ENCODE results near the gene MAGI1. TPM values are rescaled to one million over a fixed set of nuclear protein-coding genes. Genes with fewer than 3 reads are reported as not detected.

MAGI1 gene
- polyA plus RNA-seq, 2 donors = 6.0 to 10.6 TPM

DNA sequence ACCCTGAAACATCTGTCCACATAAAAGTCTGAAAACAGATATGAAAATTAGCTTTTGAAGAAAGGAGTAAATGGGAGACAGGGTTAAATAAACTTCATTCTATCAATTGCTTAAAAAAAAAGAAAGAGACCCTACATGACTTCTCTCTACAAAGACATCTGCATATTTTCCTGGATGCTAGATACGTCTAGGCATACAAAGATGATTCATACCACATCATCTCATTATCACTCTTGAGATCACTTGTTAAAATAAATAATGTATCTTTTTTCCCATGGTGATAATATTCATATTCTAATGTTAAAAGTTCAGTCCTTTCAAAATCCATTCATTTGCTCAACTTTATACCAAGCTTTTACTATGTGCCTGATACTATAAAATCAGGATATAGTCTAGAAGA lies 295.8 kb downstream of the MAGI1 start:
- WGBS, 2 donors = 60 to 63% methylated on average over 1 of the region's 1 CpG
- Histone ChIP-seq H3K27ac (ENCODE audit: low read depth in 2 of 2, low read length in 1 of 2) (no peak overlapping the region), H3K9me3 (ENCODE audit: control insufficient read depth in 2 of 2, insufficient read depth in 1 of 2, low read depth in 1 of 2, low read length in 1 of 2) (no peaks in the 10 kb centered on the region), H3K4me3 (ENCODE audit: low read depth in 1 of 2, low read length in 2 of 2) (no peak overlapping the region), H3K4me1 (ENCODE audit: control insufficient read depth in 2 of 2, insufficient read depth in 2 of 2, low read length in 1 of 2) (no peaks in the 10 kb centered on the region), H3K36me3 (ENCODE audit: control insufficient read depth in 2 of 2, insufficient read depth in 2 of 2, low read length in 1 of 2) (no peaks in the 10 kb centered on the region), H3K27me3 (ENCODE audit: control insufficient read depth in 1 of 2, insufficient read depth in 2 of 2, low read length in 2 of 2) (no peaks in the 10 kb centered on the region)

DNA sequence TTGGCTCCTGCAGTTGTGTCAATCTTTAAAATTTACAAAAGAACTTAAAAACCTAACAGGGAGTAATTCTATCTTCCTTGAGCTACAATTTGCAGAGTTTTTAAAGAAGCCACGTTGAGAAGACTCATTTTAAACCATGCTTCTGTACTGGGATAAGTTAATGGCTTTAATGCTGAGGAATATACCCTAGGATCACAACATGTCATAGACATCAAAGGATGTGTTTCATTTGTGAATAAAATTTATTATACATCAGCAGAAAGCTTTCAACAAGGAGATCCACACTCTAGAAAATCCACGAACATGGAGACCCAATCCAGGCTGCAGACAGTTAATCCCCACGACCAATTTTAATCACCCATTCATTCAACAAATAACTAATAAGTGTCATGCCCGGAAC lies 297.2 kb downstream of the MAGI1 start:
- Histone ChIP-seq H3K9me3 (ENCODE audit: control insufficient read depth in 2 of 2, insufficient read depth in 1 of 2, low read depth in 1 of 2, low read length in 1 of 2) (no peaks in the 10 kb centered on the region), H3K4me3 (ENCODE audit: low read depth in 1 of 2, low read length in 2 of 2) (no peak overlapping the region), H3K4me1 (ENCODE audit: control insufficient read depth in 2 of 2, insufficient read depth in 2 of 2, low read length in 1 of 2) (no peaks in the 10 kb centered on the region), H3K36me3 (ENCODE audit: control insufficient read depth in 2 of 2, insufficient read depth in 2 of 2, low read length in 1 of 2) (no peaks in the 10 kb centered on the region), H3K27ac (ENCODE audit: low read depth in 2 of 2, low read length in 1 of 2) (no peak overlapping the region), H3K27me3 (ENCODE audit: control insufficient read depth in 1 of 2, insufficient read depth in 2 of 2, low read length in 2 of 2) (no peaks in the 10 kb centered on the region)
- WGBS, 2 donors = 78 to 80% methylated on average over 4 of the region's 4 CpGs

DNA sequence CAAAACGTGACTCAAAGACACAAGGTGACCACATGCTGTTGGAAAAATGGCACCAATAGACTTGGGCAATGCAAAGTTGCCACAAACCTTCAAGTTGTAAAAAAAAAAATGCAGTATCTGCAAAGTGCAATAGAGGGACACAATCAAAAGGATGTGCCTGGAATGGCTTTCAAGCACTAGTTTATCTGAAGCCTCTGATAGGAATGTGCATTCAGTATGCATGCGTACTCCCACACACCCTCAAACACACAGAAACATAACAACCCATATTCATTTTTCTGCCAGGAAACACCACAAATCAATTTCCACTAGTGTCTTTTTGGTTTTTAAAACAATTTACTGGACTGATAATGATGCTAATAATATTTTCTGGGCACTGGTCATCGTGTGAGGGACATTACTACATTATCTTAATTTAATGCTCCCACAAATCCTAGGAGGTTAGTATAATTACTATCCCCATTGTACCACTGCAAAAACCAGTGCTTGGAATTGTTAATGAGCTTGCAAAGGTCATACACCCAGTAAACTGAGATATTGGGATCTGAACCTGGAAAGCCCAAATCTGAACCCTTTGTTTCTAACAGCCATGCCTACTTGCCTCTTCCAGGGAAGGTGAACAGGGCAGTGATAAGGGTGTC lies 298.7 kb downstream of the MAGI1 start:
- H3K4me3 ChIP-seq (ENCODE audit: low read depth in 1 of 2, low read length in 2 of 2) = no peak overlapping the region
- H3K36me3 ChIP-seq (ENCODE audit: control insufficient read depth in 2 of 2, insufficient read depth in 2 of 2, low read length in 1 of 2) = no peaks in the 10 kb centered on the region
- no peaks in the 10 kb centered on the region for H3K27me3 ChIP-seq (ENCODE audit: control insufficient read depth in 1 of 2, insufficient read depth in 2 of 2, low read length in 2 of 2)
- WGBS, 2 donors = 57% methylated on average over 3 of the region's 3 CpGs
- no peaks in the 10 kb centered on the region for H3K4me1 ChIP-seq (ENCODE audit: control insufficient read depth in 2 of 2, insufficient read depth in 2 of 2, low read length in 1 of 2)
- H3K27ac ChIP-seq (ENCODE audit: low read depth in 2 of 2, low read length in 1 of 2) = no peak overlapping the region
- no peaks in the 10 kb centered on the region for H3K9me3 ChIP-seq (ENCODE audit: control insufficient read depth in 2 of 2, insufficient read depth in 1 of 2, low read depth in 1 of 2, low read length in 1 of 2)

DNA sequence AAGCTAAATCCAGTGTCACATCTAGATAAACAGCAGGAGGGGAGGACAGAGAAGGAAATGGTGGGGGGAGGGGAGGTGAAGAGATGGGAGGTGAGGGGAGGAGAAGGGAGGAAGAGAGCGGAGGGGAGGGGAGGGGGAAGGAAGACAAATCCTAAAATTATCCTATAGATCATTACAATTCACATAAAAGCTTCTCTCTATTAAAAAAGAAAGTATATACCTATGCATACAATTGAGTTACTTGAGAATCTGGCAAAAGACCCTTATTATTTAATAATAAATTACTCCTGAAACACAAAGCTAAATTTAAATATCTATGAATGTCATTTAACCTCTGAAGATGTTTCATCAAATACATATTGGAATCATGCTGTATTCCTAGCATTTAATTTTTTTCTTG lies 303.9 kb downstream of the MAGI1 start:
- WGBS, 2 donors = 85 to 89% methylated on average over 1 of the region's 1 CpG
- Histone ChIP-seq H3K4me1 (ENCODE audit: control insufficient read depth in 2 of 2, insufficient read depth in 2 of 2, low read length in 1 of 2) (no peaks in the 10 kb centered on the region), H3K27me3 (ENCODE audit: control insufficient read depth in 1 of 2, insufficient read depth in 2 of 2, low read length in 2 of 2) (no peaks in the 10 kb centered on the region), H3K27ac (ENCODE audit: low read depth in 2 of 2, low read length in 1 of 2) (no peak overlapping the region), H3K4me3 (ENCODE audit: low read depth in 1 of 2, low read length in 2 of 2) (no peak overlapping the region), H3K9me3 (ENCODE audit: control insufficient read depth in 2 of 2, insufficient read depth in 1 of 2, low read depth in 1 of 2, low read length in 1 of 2) (no peaks in the 10 kb centered on the region), H3K36me3 (ENCODE audit: control insufficient read depth in 2 of 2, insufficient read depth in 2 of 2, low read length in 1 of 2) (no peaks in the 10 kb centered on the region)

DNA sequence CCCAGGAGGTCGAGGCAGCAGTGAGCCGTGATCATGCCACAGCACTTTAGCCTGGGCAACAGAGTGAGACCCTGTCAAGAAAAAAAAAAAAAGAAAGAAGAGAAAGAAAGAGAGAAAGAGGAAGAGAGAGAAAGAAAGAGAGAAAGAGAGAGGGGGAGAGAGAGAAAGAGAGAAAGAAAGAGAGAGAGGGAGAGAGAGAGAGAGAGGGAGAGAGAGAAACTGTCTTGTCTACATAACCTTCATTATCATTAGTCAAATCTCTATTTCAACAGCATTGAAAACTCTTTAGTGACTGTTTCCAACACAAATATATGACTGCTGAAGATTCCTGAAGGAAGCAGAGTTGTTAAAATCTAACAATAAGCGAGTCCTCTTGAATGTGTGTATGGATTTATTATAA lies 304.3 kb downstream of the MAGI1 start:
- H3K36me3 ChIP-seq (ENCODE audit: control insufficient read depth in 2 of 2, insufficient read depth in 2 of 2, low read length in 1 of 2) = no peaks in the 10 kb centered on the region
- 80 to 89% methylated on average over 3 of the region's 3 CpGs for WGBS, 2 donors
- H3K4me3 ChIP-seq (ENCODE audit: low read depth in 1 of 2, low read length in 2 of 2) = no peak overlapping the region
- no peaks in the 10 kb centered on the region for H3K9me3 ChIP-seq (ENCODE audit: control insufficient read depth in 2 of 2, insufficient read depth in 1 of 2, low read depth in 1 of 2, low read length in 1 of 2)
- no peaks in the 10 kb centered on the region for H3K4me1 ChIP-seq (ENCODE audit: control insufficient read depth in 2 of 2, insufficient read depth in 2 of 2, low read length in 1 of 2)
- no peak overlapping the region for H3K27ac ChIP-seq (ENCODE audit: low read depth in 2 of 2, low read length in 1 of 2)
- H3K27me3 ChIP-seq (ENCODE audit: control insufficient read depth in 1 of 2, insufficient read depth in 2 of 2, low read length in 2 of 2) = no peaks in the 10 kb centered on the region

DNA sequence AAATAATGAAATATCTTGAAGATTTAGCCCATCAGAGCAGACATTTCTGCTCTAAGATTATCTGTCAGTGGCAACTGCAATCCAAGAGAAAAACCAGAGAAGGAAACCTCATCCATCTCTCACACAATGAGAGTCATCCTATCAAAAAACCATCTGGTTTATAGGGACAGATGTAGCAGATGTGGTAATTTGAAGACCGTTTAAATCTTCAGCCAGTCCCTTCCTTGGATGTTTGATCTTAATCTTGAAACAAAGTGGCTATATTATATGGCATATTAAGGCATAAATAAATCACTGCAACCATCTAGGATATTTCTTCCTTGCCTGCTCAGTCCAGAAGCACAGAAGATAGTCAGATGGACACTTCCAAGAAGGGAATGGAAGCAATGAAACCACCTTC lies 305.3 kb downstream of the MAGI1 start:
- 78 to 79% methylated on average over 1 of the region's 1 CpG for WGBS, 2 donors
- Histone ChIP-seq H3K9me3 (ENCODE audit: control insufficient read depth in 2 of 2, insufficient read depth in 1 of 2, low read depth in 1 of 2, low read length in 1 of 2) (no peaks in the 10 kb centered on the region), H3K27ac (ENCODE audit: low read depth in 2 of 2, low read length in 1 of 2) (no peak overlapping the region), H3K4me1 (ENCODE audit: control insufficient read depth in 2 of 2, insufficient read depth in 2 of 2, low read length in 1 of 2) (no peaks in the 10 kb centered on the region), H3K36me3 (ENCODE audit: control insufficient read depth in 2 of 2, insufficient read depth in 2 of 2, low read length in 1 of 2) (no peaks in the 10 kb centered on the region), H3K4me3 (ENCODE audit: low read depth in 1 of 2, low read length in 2 of 2) (no peak overlapping the region), H3K27me3 (ENCODE audit: control insufficient read depth in 1 of 2, insufficient read depth in 2 of 2, low read length in 2 of 2) (no peaks in the 10 kb centered on the region)

DNA sequence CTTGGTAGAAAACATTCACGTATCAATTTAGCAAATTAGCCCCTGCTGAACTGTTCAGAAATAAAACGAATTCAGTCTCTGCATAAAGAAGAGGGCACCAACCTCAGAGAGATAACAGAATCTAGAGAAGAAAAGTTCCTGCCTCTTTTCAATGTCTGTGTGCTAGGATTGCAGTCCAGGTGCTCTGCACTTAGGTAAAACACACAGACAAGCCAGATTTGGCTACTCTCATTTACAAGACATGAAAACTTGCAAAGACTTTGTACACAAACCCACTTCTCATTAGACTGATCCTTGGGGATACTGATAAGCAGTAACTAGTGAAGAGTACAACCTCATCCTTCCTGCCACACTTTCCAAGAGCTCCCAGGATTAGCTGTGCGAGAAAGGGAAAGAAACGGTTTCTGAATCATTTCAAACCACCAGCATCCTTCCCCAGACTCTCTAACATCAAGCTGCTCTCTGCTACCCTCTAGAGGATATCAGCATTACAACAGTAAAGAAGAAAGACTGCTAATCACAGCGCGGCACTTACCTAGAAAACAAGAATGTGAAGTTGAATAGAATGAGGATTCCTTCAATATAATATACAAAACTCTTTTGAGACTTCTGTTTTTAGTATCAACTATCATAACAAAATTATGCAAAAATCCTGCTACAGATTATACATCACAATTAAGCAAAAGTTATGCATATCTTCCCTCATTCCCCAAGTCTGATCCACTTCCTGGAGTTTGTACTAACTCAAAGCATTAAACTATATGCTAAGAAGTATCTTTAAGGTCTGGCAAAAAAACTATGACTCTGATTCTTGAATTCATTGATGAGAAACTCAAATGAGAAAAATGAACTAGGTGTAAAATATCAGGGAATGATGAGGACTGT lies 306.4 kb downstream of the MAGI1 start:
- H3K27me3 ChIP-seq (ENCODE audit: control insufficient read depth in 1 of 2, insufficient read depth in 2 of 2, low read length in 2 of 2) = no peaks in the 10 kb centered on the region
- H3K36me3 ChIP-seq (ENCODE audit: control insufficient read depth in 2 of 2, insufficient read depth in 2 of 2, low read length in 1 of 2) = no peaks in the 10 kb centered on the region
- WGBS, 2 donors = 32 to 35% methylated on average over 6 of the region's 6 CpGs
- H3K9me3 ChIP-seq (ENCODE audit: control insufficient read depth in 2 of 2, insufficient read depth in 1 of 2, low read depth in 1 of 2, low read length in 1 of 2) = no peaks in the 10 kb centered on the region
- H3K4me3 ChIP-seq (ENCODE audit: low read depth in 1 of 2, low read length in 2 of 2) = no peak overlapping the region
- no peak overlapping the region for H3K27ac ChIP-seq (ENCODE audit: low read depth in 2 of 2, low read length in 1 of 2)
- H3K4me1 ChIP-seq (ENCODE audit: control insufficient read depth in 2 of 2, insufficient read depth in 2 of 2, low read length in 1 of 2) = peaks cover 0 to 2% of the 10 kb centered on the region in 2 donors

DNA sequence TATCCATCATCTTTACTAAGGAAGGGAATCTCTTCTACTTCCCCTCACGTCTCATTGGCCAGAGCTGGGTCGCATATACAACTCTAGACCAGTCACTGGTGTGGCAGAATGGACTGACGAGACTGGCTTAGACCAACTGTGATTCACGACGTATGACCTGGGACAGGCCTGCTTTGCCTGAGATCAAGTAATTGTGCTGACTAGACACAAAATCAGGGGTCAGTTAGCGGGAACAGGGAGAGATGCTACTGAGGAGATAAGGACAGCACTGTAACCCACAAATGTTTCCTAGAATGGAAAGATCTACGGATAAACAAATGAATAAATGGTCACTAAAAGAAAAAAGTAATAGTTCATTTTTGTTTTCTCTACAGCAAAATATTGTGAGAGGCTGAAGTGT lies 308.3 kb downstream of the MAGI1 start:
- Histone ChIP-seq H3K36me3 (ENCODE audit: control insufficient read depth in 2 of 2, insufficient read depth in 2 of 2, low read length in 1 of 2) (no peaks in the 10 kb centered on the region), H3K27me3 (ENCODE audit: control insufficient read depth in 1 of 2, insufficient read depth in 2 of 2, low read length in 2 of 2) (no peaks in the 10 kb centered on the region), H3K4me3 (ENCODE audit: low read depth in 1 of 2, low read length in 2 of 2) (no peak overlapping the region), H3K4me1 (ENCODE audit: control insufficient read depth in 2 of 2, insufficient read depth in 2 of 2, low read length in 1 of 2) (peaks cover 0 to 2% of the 10 kb centered on the region in 2 donors), H3K27ac (ENCODE audit: low read depth in 2 of 2, low read length in 1 of 2) (no peak overlapping the region), H3K9me3 (ENCODE audit: control insufficient read depth in 2 of 2, insufficient read depth in 1 of 2, low read depth in 1 of 2, low read length in 1 of 2) (no peaks in the 10 kb centered on the region)
- WGBS, 2 donors = 91% methylated on average over 7 of the region's 7 CpGs

DNA sequence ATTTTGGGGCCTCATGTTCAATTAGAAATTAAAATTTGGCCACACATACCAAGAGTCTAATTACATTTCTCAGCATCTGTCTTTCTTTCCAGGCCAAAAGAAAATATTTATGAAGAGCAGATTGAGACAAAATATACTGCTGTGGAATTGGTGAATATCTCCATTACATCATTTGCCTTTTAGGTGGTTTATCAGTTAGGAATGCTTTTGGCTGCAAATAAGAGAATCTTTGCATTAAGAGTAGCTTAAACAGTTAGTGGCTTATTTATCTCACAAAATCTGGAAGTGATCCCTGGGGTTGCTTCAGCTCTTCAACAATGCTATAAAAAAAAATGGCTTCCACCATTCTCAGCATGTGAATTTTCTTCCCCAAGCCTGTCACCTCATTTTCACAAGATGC lies 308.7 kb downstream of the MAGI1 start:
- no peak overlapping the region for H3K27ac ChIP-seq (ENCODE audit: low read depth in 2 of 2, low read length in 1 of 2)
- H3K4me1 ChIP-seq (ENCODE audit: control insufficient read depth in 2 of 2, insufficient read depth in 2 of 2, low read length in 1 of 2) = peaks cover 0 to 2% of the 10 kb centered on the region in 2 donors
- no peak overlapping the region for H3K4me3 ChIP-seq (ENCODE audit: low read depth in 1 of 2, low read length in 2 of 2)
- no peaks in the 10 kb centered on the region for H3K9me3 ChIP-seq (ENCODE audit: control insufficient read depth in 2 of 2, insufficient read depth in 1 of 2, low read depth in 1 of 2, low read length in 1 of 2)
- H3K36me3 ChIP-seq (ENCODE audit: control insufficient read depth in 2 of 2, insufficient read depth in 2 of 2, low read length in 1 of 2) = no peaks in the 10 kb centered on the region
- no peaks in the 10 kb centered on the region for H3K27me3 ChIP-seq (ENCODE audit: control insufficient read depth in 1 of 2, insufficient read depth in 2 of 2, low read length in 2 of 2)

DNA sequence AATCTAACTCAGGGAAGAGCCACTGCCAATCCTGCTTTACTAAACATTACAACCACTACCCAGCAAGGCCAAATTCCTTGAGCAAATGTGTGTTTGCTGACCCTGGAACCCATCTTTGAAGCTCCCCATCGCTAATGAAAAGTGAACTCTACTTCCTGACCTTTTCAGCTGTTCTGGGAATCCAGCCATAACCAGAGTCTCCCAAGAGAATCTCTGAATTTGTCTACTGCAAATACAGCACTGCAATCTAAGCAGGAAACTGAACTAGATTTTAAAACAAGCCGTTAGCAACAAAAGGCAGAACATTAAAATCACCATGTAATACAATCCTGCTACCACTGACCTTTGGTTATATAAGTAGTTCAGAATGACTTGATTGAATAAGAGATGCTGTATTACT lies 309.2 kb downstream of the MAGI1 start:
- H3K4me1 ChIP-seq (ENCODE audit: control insufficient read depth in 2 of 2, insufficient read depth in 2 of 2, low read length in 1 of 2) = peaks cover 0 to 2% of the 10 kb centered on the region in 2 donors
- H3K4me3 ChIP-seq (ENCODE audit: low read depth in 1 of 2, low read length in 2 of 2) = no peak overlapping the region
- H3K27me3 ChIP-seq (ENCODE audit: control insufficient read depth in 1 of 2, insufficient read depth in 2 of 2, low read length in 2 of 2) = no peaks in the 10 kb centered on the region
- H3K9me3 ChIP-seq (ENCODE audit: control insufficient read depth in 2 of 2, insufficient read depth in 1 of 2, low read depth in 1 of 2, low read length in 1 of 2) = no peaks in the 10 kb centered on the region
- WGBS, 2 donors = 40 to 46% methylated on average over 2 of the region's 2 CpGs
- H3K27ac ChIP-seq (ENCODE audit: low read depth in 2 of 2, low read length in 1 of 2) = no peak overlapping the region
- no peaks in the 10 kb centered on the region for H3K36me3 ChIP-seq (ENCODE audit: control insufficient read depth in 2 of 2, insufficient read depth in 2 of 2, low read length in 1 of 2)
